ENCODE results near the gene CCT6B.
A peak's percentile ranks its signal among the peaks of the same experiment; 100 is the strongest.
"Not testable (repeated sequence)": the region's sequence is repeated elsewhere in the genome, so short reads cannot be mapped to it uniquely, and the experiment has no call there.

CCT6B gene

GRCh38 chr17:34961093-34961911, at the start of gene CCT6B, which contains the start of gene ZNF830:
CCT6B (minus strand) TSS chr17:34961460; CDS start chr17:34961393, 67 bp downstream.
ZNF830 (plus strand) TSS chr17:34961540; CDS start chr17:34961567, 27 bp downstream.
- peak; percentile 81 to 93 (median 88) for DNase-seq

GRCh38 chr17:35010093-35010492, 48.8 kb upstream of the CCT6B start:
- no peak for DNase-seq

GRCh38 chr17:35006961-35007360, 45.7 kb upstream of the CCT6B start:
- no peak for DNase-seq

- no peak for DNase-seq
Measured at GRCh38 chr17:35006345-35006744, 45.1 kb upstream of the CCT6B start.

GRCh38 chr17:35003778-35004177, 42.5 kb upstream of the CCT6B start:
- no peak for DNase-seq

GRCh38 chr17:35002876-35003551, 41.8 kb upstream of the CCT6B start:
- no peak for DNase-seq

- no peak for DNase-seq
Measured at GRCh38 chr17:35001549-35001948, 40.3 kb upstream of the CCT6B start.

- not testable (repeated sequence) for DNase-seq
Measured at GRCh38 chr17:35000965-35001364, 39.7 kb upstream of the CCT6B start.

- DNase-seq: no peak
Measured at GRCh38 chr17:34999456-34999855, 38.2 kb upstream of the CCT6B start.

- peak; percentile 32 to 78 (median 71) for DNase-seq
Measured at GRCh38 chr17:34998205-34998604, 36.9 kb upstream of the CCT6B start.

- DNase-seq: no peak
Measured at GRCh38 chr17:34997355-34997862, 36.1 kb upstream of the CCT6B start.

- no peak for DNase-seq
Measured at GRCh38 chr17:34996422-34997285, 35.4 kb upstream of the CCT6B start.

GRCh38 chr17:34993031-34993430, 31.8 kb upstream of the CCT6B start:
- no peak for DNase-seq

GRCh38 chr17:34991606-34992005, 30.3 kb upstream of the CCT6B start:
- DNase-seq: no peak

GRCh38 chr17:34990921-34991365, 29.7 kb upstream of the CCT6B start:
- no peak for DNase-seq

- DNase-seq: no peak
Measured at GRCh38 chr17:34989473-34989872, 28.2 kb upstream of the CCT6B start.

- DNase-seq: no peak
Measured at GRCh38 chr17:34988644-34989043, 27.4 kb upstream of the CCT6B start.

GRCh38 chr17:34987232-34987631, 26.0 kb upstream of the CCT6B start:
- no peak for DNase-seq

- no peak for DNase-seq
Measured at GRCh38 chr17:34981538-34982241, 20.4 kb upstream of the CCT6B start.

- DNase-seq: peak in 5 of 6 experiments; percentile 61 to 97 (median 79)
Measured at GRCh38 chr17:34980681-34981537, 19.6 kb upstream of the CCT6B start.

- DNase-seq: peak; percentile 89 to 97 (median 90)
Measured at GRCh38 chr17:34980353-34980680, 19.1 kb upstream of the CCT6B start, which contains the start of gene LIG3. LIG3 (plus strand) TSS chr17:34980512; CDS start chr17:34983006, 2,494 bp downstream.
